Choroid plexus epithelial cell (primary cell): ENCODE results near the gene LTF.
"Not testable (repeated sequence)": the region's sequence is repeated elsewhere in the genome, so short reads cannot be mapped to it uniquely, and the experiment has no call there.

Experiments
- DNase-seq: peaks from one replicate; pipeline ENCODE4 v3.0.0-alpha.2; 2010; ENCODE audit warnings: low read depth
- H3K4me3 ChIP-seq: 2 replicates; pipeline ENCODE4 v1.5.1; 2011; ENCODE audit warnings: low read depth, mild to moderate bottlenecking, control low read depth, low read length, moderate library complexity
- CTCF ChIP-seq: conservative IDR thresholded peaks from 2 replicates; pipeline ENCODE4 v1.5.1; 2011; ENCODE audit warnings: low read depth, mild to moderate bottlenecking, control low read depth, inconsistent platforms, low read length, moderate library complexity

Gene LTF

DNA sequence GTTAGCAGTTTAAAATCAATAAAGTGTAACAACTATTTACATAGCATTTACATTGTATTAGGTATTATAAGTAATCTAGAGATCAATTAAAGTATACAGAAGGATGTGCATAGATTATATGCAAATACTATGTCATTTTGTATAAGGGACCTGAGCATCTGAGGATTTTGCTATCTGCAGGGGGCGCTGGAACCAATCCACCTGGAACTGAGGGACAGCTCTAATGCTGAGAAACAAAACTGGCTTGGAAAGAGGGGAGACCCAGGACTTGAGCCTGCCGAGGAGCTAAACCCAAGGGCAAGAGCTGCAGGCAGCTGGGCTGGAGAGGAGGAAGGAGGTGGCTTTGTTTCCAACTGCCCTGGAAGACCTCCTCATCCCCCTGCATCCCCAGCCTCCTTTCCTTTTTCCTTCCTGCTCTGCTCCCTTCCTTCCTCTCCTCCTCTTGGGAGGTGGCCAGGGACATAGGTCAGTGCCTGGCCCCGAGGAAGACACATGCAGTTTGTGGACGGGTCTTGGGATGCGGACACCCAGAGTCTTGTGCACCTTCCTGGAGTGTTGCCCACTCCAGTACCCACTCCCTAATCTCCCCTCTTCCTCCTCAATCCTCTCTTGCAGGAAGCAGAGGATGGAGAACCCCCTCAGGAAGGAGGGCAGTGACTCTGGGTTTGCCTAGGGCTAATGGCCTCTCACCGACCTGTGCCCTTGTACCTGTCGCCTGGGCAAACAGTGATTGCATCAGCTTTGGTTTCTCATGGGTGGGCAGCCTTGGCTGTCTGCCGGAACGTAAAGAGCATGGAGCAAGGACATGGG, 32.2 kb upstream of the LTF start:
- H3K4me3 ChIP-seq, result no peak overlapping the region
- TF ChIP-seq CTCF, result peak; percentile 58
- DNase-seq, result peak; percentile 33

DNA sequence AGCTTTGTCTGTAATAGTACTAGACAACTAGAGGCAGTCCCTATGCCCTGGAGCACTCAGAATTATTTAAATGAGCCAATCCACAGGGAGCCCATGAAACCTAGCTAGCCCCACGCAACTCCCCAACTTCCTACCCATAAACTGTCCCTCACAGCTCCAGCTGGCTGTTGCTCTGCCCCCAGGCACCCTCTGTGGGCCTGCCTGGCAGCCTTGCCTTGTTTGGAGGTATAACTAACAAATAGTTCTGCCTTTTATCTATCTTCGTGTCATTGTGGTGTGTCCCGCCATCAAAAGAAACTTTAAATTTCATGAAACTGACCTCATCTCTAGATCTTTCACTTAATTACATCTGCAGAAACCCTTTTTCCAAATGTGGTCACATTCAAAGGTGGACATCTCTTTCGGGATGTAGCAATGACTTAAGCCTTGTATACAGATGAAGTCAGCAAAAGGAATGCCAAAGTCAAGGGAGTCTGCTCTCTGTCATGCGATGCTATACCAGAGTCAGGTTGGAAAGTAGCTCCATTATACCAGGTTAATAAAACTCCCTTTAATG, 31.3 kb upstream of the LTF start:
- TF ChIP-seq CTCF, result no peak
- H3K4me3 ChIP-seq, result no peak overlapping the region
- DNase-seq, result peak; percentile 42

DNA sequence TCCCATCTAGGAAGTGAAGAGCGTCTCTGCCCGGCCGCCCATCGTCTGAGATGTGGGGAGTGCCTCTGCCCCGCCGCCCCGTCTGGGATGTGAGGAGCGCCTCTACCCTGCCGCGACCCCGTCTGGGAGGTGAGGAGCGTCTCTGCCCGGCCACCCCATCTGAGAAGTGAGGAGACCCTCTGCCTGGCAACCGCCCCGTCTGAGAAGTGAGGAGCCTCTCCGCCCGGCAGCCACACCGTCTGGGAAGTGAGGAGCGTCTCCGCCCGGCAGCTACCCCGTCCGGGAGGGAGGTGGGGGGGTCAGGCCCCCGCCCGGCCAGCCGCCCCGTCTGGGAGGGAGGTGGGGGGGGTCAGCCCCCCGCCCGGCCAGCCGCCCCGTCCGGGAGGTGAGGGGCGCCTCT, 29.8 kb upstream of the LTF start:
- not testable (repeated sequence) for DNase-seq, H3K4me3 ChIP-seq

- H3K4me3 ChIP-seq, result no peak overlapping the region
- no peak for DNase-seq
- TF ChIP-seq CTCF, result no peak
Measured at GRCh38 chr3:46492890-46493547, 28.3 kb upstream of the LTF start.

GRCh38 chr3:46491089-46492070, 26.7 kb upstream of the LTF start:
- DNase-seq, result no peak

DNA sequence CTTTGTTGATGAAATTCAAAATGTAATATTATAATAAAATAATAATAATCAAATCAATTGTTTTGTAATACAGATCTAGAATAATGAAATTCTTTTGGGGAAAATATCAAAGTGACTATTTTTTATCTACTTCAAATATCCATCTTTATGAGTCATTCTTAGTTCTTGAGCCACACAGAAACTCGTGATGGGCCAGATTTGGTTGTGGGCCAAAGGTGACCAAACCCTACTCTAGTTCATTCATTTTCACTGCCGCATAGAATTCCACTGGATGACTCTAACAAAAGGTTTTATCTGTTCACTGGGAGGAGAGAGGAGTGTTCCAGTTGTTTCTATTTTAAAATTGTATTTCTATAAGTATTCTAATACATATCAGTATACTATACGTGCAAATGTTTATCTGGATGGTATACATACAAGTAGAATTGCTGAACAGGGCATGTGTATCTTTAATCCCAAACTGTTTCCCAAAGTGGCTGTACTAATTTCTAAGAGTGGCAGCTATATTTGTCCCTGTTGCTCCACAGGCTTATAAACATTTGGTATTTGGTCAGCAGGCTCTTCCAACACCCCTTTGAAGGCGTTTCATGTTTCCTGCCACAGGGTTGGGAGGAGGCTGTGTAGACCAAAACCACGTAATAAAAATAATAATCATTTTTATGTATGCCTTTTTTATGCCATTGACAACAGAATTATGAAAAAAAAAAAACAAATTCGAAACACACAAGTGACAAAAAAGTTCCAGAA, 25.8 kb upstream of the LTF start:
- DNase-seq, result peak; percentile 47
- H3K4me3 ChIP-seq, result no peak overlapping the region
- no peak for TF ChIP-seq CTCF

More at GRCh38 chr3:46491089-46492070, 26.7 kb upstream of the LTF start:
- no peak for TF ChIP-seq CTCF
- H3K4me3 ChIP-seq, result no peak overlapping the region
